Neural cell (in vitro differentiated cells): ENCODE measurements around the gene COL25A1. TPM values are rescaled to one million over a fixed set of nuclear protein-coding genes. Genes with fewer than 3 reads are reported as not detected.

Experiments used
- H2AFZ ChIP-seq: fragments of 200-600, 300-800 bp; sonication (generic), shearing (Covaris generic); 2 replicates; pipeline ENCODE4 v1.6.0; 2014; ENCODE audit warnings: low read depth, mild to moderate bottlenecking, antibody characterized with exemption, low read length, moderate library complexity
- H3F3A ChIP-seq: fragments of 200-600 bp; shearing (Covaris generic); 2 replicates; pipeline ENCODE4 v1.6.1; 2016; ENCODE audit warnings: mild to moderate bottlenecking, moderate library complexity, mixed read lengths, antibody characterized with exemption, low read length; ENCODE audit not compliant: insufficient read depth, poor library complexity, severe bottlenecking
- H3K27ac ChIP-seq: fragments of 200-600, 300-800 bp; sonication (generic), shearing (Covaris generic); 2 replicates; pipeline ENCODE4 v1.5.1; 2014; ENCODE audit warnings: mild to moderate bottlenecking, low read length, moderate library complexity
- H3K27me3 ChIP-seq: fragments of 300-800, 200-600 bp; sonication (generic), shearing (Covaris generic); 2 replicates; pipeline ENCODE4 v1.6.0; 2014; ENCODE audit warnings: mild to moderate bottlenecking, low read depth, low read length, moderate library complexity; ENCODE audit not compliant: insufficient read depth
- H3K36me3 ChIP-seq: fragments of 300-800, 200-600 bp; sonication (generic), shearing (Covaris generic); 2 replicates; pipeline ENCODE4 v1.5.1; 2014; ENCODE audit warnings: mild to moderate bottlenecking, antibody characterized with exemption, low read length, moderate library complexity; ENCODE audit not compliant: insufficient read depth
- H3K4me2 ChIP-seq: fragments of 300-800, 200-600 bp; sonication (generic), shearing (Covaris generic); 2 replicates; pipeline ENCODE4 v1.6.0; 2014; ENCODE audit warnings: mild to moderate bottlenecking, low read length
- H3K4me3 ChIP-seq: fragments of 300-800, 200-600 bp; sonication (generic), shearing (Covaris generic); 2 replicates; pipeline ENCODE4 v1.5.1; 2014; ENCODE audit warnings: mild to moderate bottlenecking, low read length, moderate library complexity
- H3K79me2 ChIP-seq: fragments of 200-600 bp; shearing (Covaris generic); replicated peaks from 2 replicates; pipeline ENCODE4 v1.6.0; 2014; ENCODE audit warnings: mild to moderate bottlenecking, low read length, moderate library complexity; ENCODE audit not compliant: insufficient read depth
- H3K9ac ChIP-seq: fragments of 300-800, 200-600 bp; sonication (generic), shearing (Covaris generic); 2 replicates; pipeline ENCODE4 v1.6.1; 2016; ENCODE audit warnings: mild to moderate bottlenecking, low read length, mixed read lengths
- H3K9me2 ChIP-seq: fragments of 200-600 bp; shearing (Covaris generic); 2 replicates; pipeline ENCODE4 v1.6.1; 2016; ENCODE audit warnings: mild to moderate bottlenecking, low read length, mixed read lengths; ENCODE audit not compliant: insufficient read depth
- H3K9me3 ChIP-seq: fragments of 200-600, 300-800 bp; sonication (generic), shearing (Covaris generic); 2 replicates; pipeline ENCODE4 v1.6.1; 2016; ENCODE audit warnings: mild to moderate bottlenecking, mixed run types, low read length, moderate library complexity, mixed read lengths
- H4K20me1 ChIP-seq: fragments of 200-600 bp; shearing (Covaris generic); 2 replicates; pipeline ENCODE4 v1.6.1; 2016; ENCODE audit warnings: mild to moderate bottlenecking, mixed run types; ENCODE audit not compliant: insufficient read depth
- EP300 ChIP-seq: fragments of 450-650 bp; conservative IDR thresholded peaks from 2 replicates; pipeline ENCODE4 v1.6.1; 2014; ENCODE audit warnings: antibody characterized with exemption, mild to moderate bottlenecking, moderate library complexity; ENCODE audit not compliant: poor library complexity, severe bottlenecking
- EZH2 ChIP-seq: fragments of 200-600, 300-800 bp; shearing (Covaris generic), sonication (generic); IDR thresholded peaks from 2 replicates; pipeline ENCODE4 v1.6.1; 2014; ENCODE audit warnings: antibody characterized with exemption, low read length, borderline replicate concordance, mild to moderate bottlenecking; ENCODE audit not compliant: insufficient read depth, poor library complexity, severe bottlenecking
- MXI1 ChIP-seq: fragments of 450-650 bp; conservative IDR thresholded peaks from 2 replicates; pipeline ENCODE4 v1.6.1; 2014; ENCODE audit warnings: antibody characterized with exemption, mild to moderate bottlenecking; ENCODE audit not compliant: poor library complexity, severe bottlenecking
- POLR2AphosphoS5 ChIP-seq: IDR thresholded peaks from 2 replicates; pipeline ENCODE4 v1.6.1; 2012
- RAD21 ChIP-seq: fragments of 450-650 bp; conservative IDR thresholded peaks from 2 replicates; pipeline ENCODE4 v1.6.1; 2014; ENCODE audit warnings: antibody characterized with exemption, mild to moderate bottlenecking, moderate library complexity
- SMC3 ChIP-seq: fragments of 450-650 bp; conservative IDR thresholded peaks from 2 replicates; pipeline ENCODE4 v1.6.1; 2014; ENCODE audit warnings: antibody characterized with exemption, mild to moderate bottlenecking, moderate library complexity; ENCODE audit not compliant: poor library complexity
- TAF1 ChIP-seq: IDR thresholded peaks from 2 replicates; pipeline ENCODE4 v1.6.1; 2012; ENCODE audit warnings: low read depth
- polyA plus RNA-seq: library from polyadenylated mRNA; depleted of rRNA; stranded (reverse); fragments of >200 nt; gene quantifications from 2 replicates; pipeline ENCODE4 v1.2.3, GENCODE V29; 2014
- TF ChIP-seq, protein P1 (sequence below): IDR thresholded peaks from 2 replicates; pipeline ENCODE4 v1.6.1; 2012; ENCODE audit warnings: borderline replicate concordance
- TF ChIP-seq, protein P2 (sequence below): fragments of 450-650 bp; IDR thresholded peaks from 2 replicates; pipeline ENCODE4 v1.5.1; 2014; ENCODE audit warnings: antibody characterized with exemption, mild to moderate bottlenecking, moderate library complexity; ENCODE audit not compliant: poor library complexity, severe bottlenecking

Gene COL25A1
- polyA plus RNA-seq, 1 donor from 2014 or later: 32.3 TPM

DNA sequence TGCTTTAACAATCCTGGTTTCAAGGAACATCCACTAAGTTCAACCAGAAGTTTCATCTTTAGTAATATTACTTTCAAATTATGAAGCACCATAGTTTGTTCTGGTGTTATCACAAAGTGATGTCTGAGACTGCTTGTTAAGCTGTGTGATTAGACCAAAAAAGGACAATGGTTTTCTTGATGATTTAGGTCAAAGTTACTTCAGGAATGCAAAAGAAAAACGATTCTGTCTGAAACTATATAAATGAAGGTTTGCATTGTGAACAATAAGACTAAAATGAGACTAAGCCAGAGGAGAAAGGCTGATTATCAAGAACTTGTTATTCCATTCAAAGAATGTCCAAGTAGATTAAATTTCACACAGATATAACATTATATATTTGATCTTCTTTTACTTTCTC is 417.2 kb downstream of the COL25A1 start:
- Histone ChIP-seq H3K9me2 (no peaks in the 10 kb centered on the region), H2AFZ (no peak overlapping the region), H3F3A (no peaks in the 10 kb centered on the region), H3K79me2 (no peaks in the 10 kb centered on the region), H3K9ac (no peak overlapping the region), H3K4me2 (no peak overlapping the region), H4K20me1 (no peaks in the 10 kb centered on the region), H3K27me3 (no peaks in the 10 kb centered on the region), H3K36me3 (no peaks in the 10 kb centered on the region), H3K27ac (no peak overlapping the region), H3K9me3 (no peaks in the 10 kb centered on the region), H3K4me3 (no peak overlapping the region)
- TF ChIP-seq POLR2AphosphoS5: no peak
- no peak for TF ChIP-seq RAD21
- no peak for TF ChIP-seq TAF1
- no peak for TF ChIP-seq MXI1
- TF ChIP-seq EZH2: no peak
- TF ChIP-seq, protein P1, sequence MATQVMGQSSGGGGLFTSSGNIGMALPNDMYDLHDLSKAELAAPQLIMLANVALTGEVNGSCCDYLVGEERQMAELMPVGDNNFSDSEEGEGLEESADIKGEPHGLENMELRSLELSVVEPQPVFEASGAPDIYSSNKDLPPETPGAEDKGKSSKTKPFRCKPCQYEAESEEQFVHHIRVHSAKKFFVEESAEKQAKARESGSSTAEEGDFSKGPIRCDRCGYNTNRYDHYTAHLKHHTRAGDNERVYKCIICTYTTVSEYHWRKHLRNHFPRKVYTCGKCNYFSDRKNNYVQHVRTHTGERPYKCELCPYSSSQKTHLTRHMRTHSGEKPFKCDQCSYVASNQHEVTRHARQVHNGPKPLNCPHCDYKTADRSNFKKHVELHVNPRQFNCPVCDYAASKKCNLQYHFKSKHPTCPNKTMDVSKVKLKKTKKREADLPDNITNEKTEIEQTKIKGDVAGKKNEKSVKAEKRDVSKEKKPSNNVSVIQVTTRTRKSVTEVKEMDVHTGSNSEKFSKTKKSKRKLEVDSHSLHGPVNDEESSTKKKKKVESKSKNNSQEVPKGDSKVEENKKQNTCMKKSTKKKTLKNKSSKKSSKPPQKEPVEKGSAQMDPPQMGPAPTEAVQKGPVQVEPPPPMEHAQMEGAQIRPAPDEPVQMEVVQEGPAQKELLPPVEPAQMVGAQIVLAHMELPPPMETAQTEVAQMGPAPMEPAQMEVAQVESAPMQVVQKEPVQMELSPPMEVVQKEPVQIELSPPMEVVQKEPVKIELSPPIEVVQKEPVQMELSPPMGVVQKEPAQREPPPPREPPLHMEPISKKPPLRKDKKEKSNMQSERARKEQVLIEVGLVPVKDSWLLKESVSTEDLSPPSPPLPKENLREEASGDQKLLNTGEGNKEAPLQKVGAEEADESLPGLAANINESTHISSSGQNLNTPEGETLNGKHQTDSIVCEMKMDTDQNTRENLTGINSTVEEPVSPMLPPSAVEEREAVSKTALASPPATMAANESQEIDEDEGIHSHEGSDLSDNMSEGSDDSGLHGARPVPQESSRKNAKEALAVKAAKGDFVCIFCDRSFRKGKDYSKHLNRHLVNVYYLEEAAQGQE: no peak
- no peak for TF ChIP-seq EP300
- no peak for TF ChIP-seq SMC3
- TF ChIP-seq, protein P2, sequence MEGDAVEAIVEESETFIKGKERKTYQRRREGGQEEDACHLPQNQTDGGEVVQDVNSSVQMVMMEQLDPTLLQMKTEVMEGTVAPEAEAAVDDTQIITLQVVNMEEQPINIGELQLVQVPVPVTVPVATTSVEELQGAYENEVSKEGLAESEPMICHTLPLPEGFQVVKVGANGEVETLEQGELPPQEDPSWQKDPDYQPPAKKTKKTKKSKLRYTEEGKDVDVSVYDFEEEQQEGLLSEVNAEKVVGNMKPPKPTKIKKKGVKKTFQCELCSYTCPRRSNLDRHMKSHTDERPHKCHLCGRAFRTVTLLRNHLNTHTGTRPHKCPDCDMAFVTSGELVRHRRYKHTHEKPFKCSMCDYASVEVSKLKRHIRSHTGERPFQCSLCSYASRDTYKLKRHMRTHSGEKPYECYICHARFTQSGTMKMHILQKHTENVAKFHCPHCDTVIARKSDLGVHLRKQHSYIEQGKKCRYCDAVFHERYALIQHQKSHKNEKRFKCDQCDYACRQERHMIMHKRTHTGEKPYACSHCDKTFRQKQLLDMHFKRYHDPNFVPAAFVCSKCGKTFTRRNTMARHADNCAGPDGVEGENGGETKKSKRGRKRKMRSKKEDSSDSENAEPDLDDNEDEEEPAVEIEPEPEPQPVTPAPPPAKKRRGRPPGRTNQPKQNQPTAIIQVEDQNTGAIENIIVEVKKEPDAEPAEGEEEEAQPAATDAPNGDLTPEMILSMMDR: no peak

DNA sequence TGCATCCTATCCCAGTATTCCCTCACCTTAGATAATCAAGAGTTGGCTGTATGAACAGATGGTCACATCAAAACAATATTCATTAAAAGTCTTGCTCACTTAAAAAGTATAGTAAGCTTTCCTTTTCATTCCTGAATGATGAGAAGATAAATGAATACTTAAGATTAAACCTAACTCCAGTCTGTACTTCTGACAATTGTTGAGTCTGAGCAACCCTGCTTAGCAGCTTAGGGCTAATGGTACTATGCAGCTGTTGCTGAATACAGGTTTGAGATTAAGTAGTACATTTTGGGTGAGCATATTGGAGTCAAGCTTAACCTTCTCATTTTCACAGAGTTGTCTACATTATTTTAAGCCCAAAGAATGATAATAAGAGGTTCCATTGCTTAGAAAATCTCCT is 417.9 kb downstream of the COL25A1 start:
- H3K79me2 ChIP-seq: no peaks in the 10 kb centered on the region
- no peaks in the 10 kb centered on the region for H4K20me1 ChIP-seq
- no peaks in the 10 kb centered on the region for H3K36me3 ChIP-seq
- no peaks in the 10 kb centered on the region for H3K27me3 ChIP-seq
- no peak overlapping the region for H3K4me2 ChIP-seq
- H2AFZ ChIP-seq: no peak overlapping the region
- H3F3A ChIP-seq: no peaks in the 10 kb centered on the region
- TF ChIP-seq EZH2 (no peak), TAF1 (no peak), POLR2AphosphoS5 (no peak), MXI1 (no peak), EP300 (no peak), RAD21 (no peak), SMC3 (no peak)
- TF ChIP-seq, protein P1: no peak
- TF ChIP-seq, protein P2: no peak
- H3K9me3 ChIP-seq: no peaks in the 10 kb centered on the region
- no peak overlapping the region for H3K9ac ChIP-seq
- no peak overlapping the region for H3K4me3 ChIP-seq
- no peaks in the 10 kb centered on the region for H3K9me2 ChIP-seq
- H3K27ac ChIP-seq: no peak overlapping the region
